HepG2 (cell line): Measurements from ENCODE around the gene SYTL3. TPM values are rescaled to one million over a fixed set of nuclear protein-coding genes. Genes with fewer than 3 reads are reported as not detected.
A peak's percentile ranks its signal among the peaks of the same experiment; 100 is the strongest.

Source experiments
- KIAA2018 ChIP-seq: sonication (generic); formaldehyde crosslinking; IDR thresholded peaks from 2 replicates; pipeline ENCODE4 v1.5.0; 2020; ENCODE audit warnings: mild to moderate bottlenecking, missing genetic modification reagents, borderline replicate concordance
- KLF9 ChIP-seq: IDR thresholded peaks from 2 replicates; pipeline ENCODE4 v1.6.1; 2016; ENCODE audit warnings: low read depth
- MYPOP ChIP-seq: sonication (generic); formaldehyde crosslinking; IDR thresholded peaks from 2 replicates; pipeline ENCODE4 v1.8.1; 2023; ENCODE audit warnings: mild to moderate bottlenecking, moderate library complexity, missing genetic modification reagents
- NR2C2 ChIP-seq: sonication (generic); formaldehyde crosslinking; IDR thresholded peaks from 2 replicates; pipeline ENCODE4 v1.4.0; 2020; ENCODE audit warnings: missing genetic modification reagents, mild to moderate bottlenecking, moderate library complexity, borderline replicate concordance
- POLR2A ChIP-seq, 2 experiments: IDR thresholded peaks; 2 replicates each; pipeline ENCODE4 v1.6.1; 2011; ENCODE audit warnings: low read depth in 2 of 2, low read length in 2 of 2, mild to moderate bottlenecking in 1 of 2, moderate library complexity in 1 of 2; ENCODE audit not compliant: insufficient read depth in 1 of 2
- PRDM4 ChIP-seq: sonication (generic); formaldehyde crosslinking; IDR thresholded peaks from 2 replicates; pipeline ENCODE4 v1.9.0; 2021; ENCODE audit warnings: missing genetic modification reagents, borderline replicate concordance
- RBM22 ChIP-seq: fragments of 200-400 bp; formaldehyde crosslinking; optimal IDR thresholded peaks from 2 replicates; pipeline ENCODE3; 2017; ENCODE audit warnings: mild to moderate bottlenecking, low read length, moderate library complexity
- TAF15 ChIP-seq: fragments of 200-400 bp; formaldehyde crosslinking; IDR thresholded peaks from one replicate; pipeline ENCODE4 v1.6.1; 2018; ENCODE audit warnings: mild to moderate bottlenecking, low read depth, low read length; ENCODE audit not compliant: poor library complexity, severe bottlenecking
- TCF7 ChIP-seq: sonication (generic); IDR thresholded peaks from 2 replicates; pipeline ENCODE4 v1.6.1; 2016; ENCODE audit warnings: antibody characterized with exemption, low read depth
- ZNF589 ChIP-seq: sonication (generic); formaldehyde crosslinking; conservative IDR thresholded peaks from 2 replicates; pipeline ENCODE4 v1.8.0; 2022; ENCODE audit warnings: mild to moderate bottlenecking, moderate library complexity, missing genetic modification reagents
- ZNF629 ChIP-seq: sonication (generic); formaldehyde crosslinking; conservative IDR thresholded peaks from 2 replicates; pipeline ENCODE4 v1.5.0; 2020; ENCODE audit warnings: missing genetic modification reagents
- ZNF713 ChIP-seq: sonication (generic); formaldehyde crosslinking; IDR thresholded peaks from 2 replicates; pipeline ENCODE4 v1.4.0; 2020; ENCODE audit warnings: mild to moderate bottlenecking, missing genetic modification reagents
- ZXDC ChIP-seq: sonication (generic); formaldehyde crosslinking; IDR thresholded peaks from 2 replicates; pipeline ENCODE4 v1.5.0; 2020; ENCODE audit warnings: mild to moderate bottlenecking, missing genetic modification reagents
- polyA plus RNA-seq, 8 experiments: library from polyadenylated mRNA; depleted of rRNA in 3 of 8; stranded (reverse) in 7 of 8; unstranded in 1 of 8; fragments of >200 nt; fragmentation: Illumina TruSeq in 4 of 8; extraction: Trizol in 4 of 8; gene quantifications; 2 replicates each; pipeline versions ENCODE4 v1.2.1 to v1.2.3, GENCODE V29; 2011 to 2016; ENCODE audit warnings: low read depth in 4 of 8, missing spikeins in 1 of 8, mixed read lengths in 1 of 8; ENCODE audit not compliant: insufficient read depth in 1 of 8
- total RNA-seq, 5 experiments: library from RNA; depleted of rRNA; stranded (reverse); fragments of >200 nt; fragmentation: Illumina TruSeq; extraction: Trizol; gene quantifications; 2 replicates each; pipeline ENCODE4 v1.2.3, GENCODE V29; 2016; ENCODE audit warnings: low read depth in 1 of 5

The SYTL3 gene
- total and polyA plus RNA-seq, 2 of the 13 experiments (the other 11 are each of a cell fraction or from before 2014, with no cell fraction given): 0.11 to 0.28 TPM

GRCh38 chr6:158644231-158645063 lies 5.4 kb upstream of the SYTL3 start, which contains the start of gene DYNLT1 (continued):
- peak; percentile 89; the same call in 1 of the 2 replicates for TF ChIP-seq MYPOP (CRISPR knock-in tag)
- TF ChIP-seq ZNF713 (CRISPR knock-in tag): no peak
- TF ChIP-seq ZNF629: 0 out of 2 replicates have a peak, but pooled peaks have one; percentile 2
- peak; percentile 32; the same call in 1 of the 2 replicates for TF ChIP-seq ZXDC (CRISPR knock-in tag)
- no peak for TF ChIP-seq RBM22
- peak; percentile 74; the same call in 1 of the 2 replicates for TF ChIP-seq NR2C2 (CRISPR knock-in tag)
- TF ChIP-seq ZNF589 (CRISPR knock-in tag): peak; percentile 82; the same call in 1 of the 2 replicates
- TF ChIP-seq TCF7: no peak
- TF ChIP-seq KIAA2018 (CRISPR knock-in tag): 0 out of 2 replicates have a peak, but pooled peaks have one; percentile 55
- peak; percentile 99 for TF ChIP-seq KLF9
- peak; percentile 35 for TF ChIP-seq TAF15
- peak; percentile 93 to 98 for TF ChIP-seq POLR2A (IDR thresholded peaks at IDR 0.05; ENCODE audit: insufficient read depth in 1 of 2, low read depth in 2 of 2, low read length in 2 of 2)
- TF ChIP-seq PRDM4 (CRISPR knock-in tag): peak; percentile 70; the same call in 1 of the 2 replicates
